Fibroblast of peridontal ligament (primary cell): ENCODE measurements around the gene RMND5A.
"Not testable (repeated sequence)": the region's sequence is repeated elsewhere in the genome, so short reads cannot be mapped to it uniquely, and the experiment has no call there.

Source experiments
- DNase-seq: peaks from one replicate; pipeline ENCODE4 v3.0.0-alpha.2; 2010; ENCODE audit errors: extremely low read depth

RMND5A gene, protein sequence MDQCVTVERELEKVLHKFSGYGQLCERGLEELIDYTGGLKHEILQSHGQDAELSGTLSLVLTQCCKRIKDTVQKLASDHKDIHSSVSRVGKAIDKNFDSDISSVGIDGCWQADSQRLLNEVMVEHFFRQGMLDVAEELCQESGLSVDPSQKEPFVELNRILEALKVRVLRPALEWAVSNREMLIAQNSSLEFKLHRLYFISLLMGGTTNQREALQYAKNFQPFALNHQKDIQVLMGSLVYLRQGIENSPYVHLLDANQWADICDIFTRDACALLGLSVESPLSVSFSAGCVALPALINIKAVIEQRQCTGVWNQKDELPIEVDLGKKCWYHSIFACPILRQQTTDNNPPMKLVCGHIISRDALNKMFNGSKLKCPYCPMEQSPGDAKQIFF

GRCh38 chr2:86719637-86720539 lies at the start of gene RMND5A:
TSS of gene RMND5A (plus strand) at chr2:86720291. CDS start at chr2:86720668, 377 bp downstream.
- DNase-seq, result peak; percentile 85

DNA sequence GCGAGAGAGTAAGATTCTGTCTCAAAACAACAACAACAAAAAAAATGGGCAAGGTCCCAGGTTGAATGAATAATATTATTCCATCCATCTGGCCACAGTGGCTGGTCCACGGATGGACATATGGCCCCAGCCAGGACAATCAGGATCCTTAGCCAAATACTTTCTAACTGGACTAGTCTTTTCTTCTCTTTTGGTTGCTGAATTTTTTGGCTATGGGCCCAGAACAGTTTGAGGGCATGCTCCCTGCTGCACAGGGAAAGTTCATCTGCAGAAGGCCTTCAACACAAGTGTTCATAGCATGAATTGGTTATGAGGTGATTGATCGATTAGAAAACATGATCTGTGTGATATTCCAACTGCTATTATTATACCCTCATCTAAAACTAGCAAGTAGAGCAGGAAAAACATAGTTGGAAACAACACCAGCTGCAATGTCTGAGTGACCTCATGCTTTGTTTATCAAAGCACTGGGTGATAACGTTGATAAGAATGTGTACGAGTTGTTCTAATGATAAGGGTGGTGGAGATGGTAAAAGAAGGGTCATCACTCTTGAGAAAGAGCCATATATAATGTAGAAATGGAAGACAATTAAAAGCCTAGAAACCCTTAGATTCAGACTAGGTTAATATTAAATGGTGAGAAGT lies 48.6 kb upstream of the RMND5A start:
- peak; percentile 5 for DNase-seq

DNA sequence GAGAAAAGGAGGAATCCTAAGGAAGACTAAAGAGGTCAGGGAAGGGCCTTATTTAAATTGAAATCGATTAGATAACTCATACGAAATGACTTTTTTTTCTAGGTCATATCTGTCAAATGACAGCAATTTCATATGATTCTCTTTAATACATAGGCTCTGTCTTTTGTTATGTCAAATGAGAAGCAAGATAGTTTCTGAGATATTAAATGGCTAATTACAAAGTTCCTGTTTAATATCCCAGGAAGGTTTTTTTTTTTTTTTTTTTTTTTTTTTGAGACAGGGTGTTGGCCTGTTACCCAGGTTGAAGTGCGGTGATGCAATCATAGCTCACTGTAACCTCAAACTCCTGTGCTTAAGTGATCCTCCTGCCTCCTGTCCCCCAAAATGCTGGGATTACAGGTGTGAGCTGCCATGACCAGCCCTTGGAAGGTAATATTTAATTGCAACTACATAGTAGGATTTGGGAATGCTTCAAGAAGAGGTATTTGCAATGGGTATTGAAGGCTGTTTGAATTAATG lies 48.0 kb upstream of the RMND5A start:
- no peak for DNase-seq

DNA sequence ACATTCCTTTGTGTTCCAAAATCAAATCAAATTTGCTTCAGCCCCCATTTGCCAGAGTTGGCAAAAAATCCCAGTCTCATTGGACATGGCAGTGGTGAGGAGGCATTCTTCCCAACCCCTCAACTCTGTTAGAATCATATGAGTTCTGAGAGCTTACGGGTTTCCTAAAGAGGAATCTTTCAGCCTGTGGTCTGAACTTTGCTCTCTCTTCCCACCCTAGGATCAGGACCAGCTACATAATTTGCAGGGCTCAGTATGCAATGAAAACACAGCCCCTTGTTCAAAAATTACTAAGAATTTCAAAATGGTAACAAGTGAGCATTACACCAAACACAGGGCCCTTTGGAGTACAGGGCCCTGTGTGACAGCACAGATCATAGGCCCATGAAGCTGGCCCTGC lies 47.1 kb upstream of the RMND5A start:
- DNase-seq, result no peak

DNA sequence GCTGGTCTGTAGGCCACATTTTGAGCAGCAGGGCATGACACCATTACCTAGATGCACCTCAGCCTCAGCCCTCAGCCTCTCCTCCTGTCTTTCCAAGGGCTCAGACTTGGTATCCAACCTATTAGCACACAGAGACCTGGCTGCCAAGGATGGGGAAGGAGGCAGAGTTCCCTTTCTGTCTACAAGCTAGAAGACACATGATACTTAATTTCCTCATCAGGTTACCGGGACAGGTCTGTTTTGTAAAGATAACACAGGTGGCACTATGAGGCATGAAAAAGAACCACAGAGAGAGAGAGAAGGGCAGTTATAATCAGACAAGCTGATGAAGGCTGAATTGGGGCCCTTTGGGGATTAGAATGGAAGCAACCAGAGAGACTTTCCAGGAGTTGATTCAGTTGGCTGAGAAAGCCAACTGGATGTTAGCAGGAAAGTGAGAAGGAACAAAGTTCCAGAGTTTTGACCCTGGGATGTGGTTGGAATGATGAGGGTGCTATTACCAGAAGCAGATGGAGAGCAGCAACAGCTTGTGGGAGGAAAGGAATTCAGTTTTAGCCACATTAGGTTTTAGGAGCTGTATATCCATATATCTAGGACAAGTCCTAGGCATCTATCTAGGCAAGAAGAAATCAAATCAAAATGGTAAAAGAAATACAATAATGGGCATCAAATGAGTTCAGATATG lies 46.0 kb upstream of the RMND5A start:
- peak; percentile 17 for DNase-seq

DNA sequence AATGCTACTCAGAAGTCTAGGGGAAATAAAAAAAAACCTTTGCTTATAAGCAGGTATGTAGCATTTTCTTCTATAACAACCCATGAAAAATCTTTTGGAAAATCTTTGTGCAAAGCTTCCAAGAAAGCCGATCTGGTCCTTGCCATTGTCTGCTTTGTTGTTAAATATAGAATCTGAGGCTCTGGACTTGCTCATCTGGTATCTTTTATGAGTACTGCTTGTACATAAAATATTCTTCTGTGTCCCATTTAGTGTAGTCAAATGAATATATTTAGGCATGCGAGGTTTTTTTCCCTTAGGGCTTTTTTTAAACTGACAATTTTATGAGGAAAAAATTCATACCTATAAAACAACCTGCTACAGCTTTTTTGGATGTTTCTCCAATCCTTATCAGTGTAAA lies 45.0 kb upstream of the RMND5A start:
- no peak for DNase-seq

GRCh38 chr2:86675511-86676015 lies 44.5 kb upstream of the RMND5A start:
- no peak for DNase-seq

GRCh38 chr2:86677816-86678215 lies 42.3 kb upstream of the RMND5A start:
- DNase-seq, result no peak

DNA sequence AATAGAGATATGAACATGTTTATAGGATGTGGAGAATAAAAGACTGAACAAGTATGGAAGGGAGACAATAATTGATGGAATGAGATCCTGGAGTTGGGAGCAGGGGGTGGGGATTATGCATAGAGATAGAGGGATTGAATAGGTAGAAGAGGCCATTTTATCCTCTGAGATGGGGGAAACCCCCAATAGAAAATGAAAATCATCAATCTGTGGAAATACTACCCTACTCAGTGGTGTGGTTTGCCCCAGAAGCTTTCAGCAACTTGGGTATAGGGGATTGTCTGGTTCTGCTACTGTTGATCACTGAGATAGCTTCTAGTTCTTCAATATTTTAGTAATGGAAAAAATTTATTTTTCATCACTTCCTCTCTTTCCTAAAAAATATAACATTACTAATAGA lies 41.1 kb upstream of the RMND5A start:
- DNase-seq, result no peak

DNA sequence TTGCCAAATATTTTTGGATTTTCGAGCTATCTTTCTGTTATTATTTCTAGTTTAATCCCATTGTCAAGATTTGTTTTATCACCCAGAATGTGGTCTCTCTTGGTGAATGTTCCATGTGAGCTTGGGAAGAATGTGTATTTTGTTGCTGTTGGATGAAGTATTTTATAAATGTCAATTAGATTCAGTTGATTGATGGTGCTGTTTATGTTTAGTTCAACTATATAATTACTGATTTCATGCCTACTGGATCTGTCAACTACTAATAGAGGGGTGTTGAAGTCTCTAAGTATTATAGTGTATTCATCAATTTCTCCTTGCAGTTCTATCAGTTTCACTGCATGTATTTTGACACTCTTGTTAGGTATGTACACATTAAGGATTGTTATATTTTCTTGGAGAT lies 34.7 kb upstream of the RMND5A start:
- no peak for DNase-seq

DNA sequence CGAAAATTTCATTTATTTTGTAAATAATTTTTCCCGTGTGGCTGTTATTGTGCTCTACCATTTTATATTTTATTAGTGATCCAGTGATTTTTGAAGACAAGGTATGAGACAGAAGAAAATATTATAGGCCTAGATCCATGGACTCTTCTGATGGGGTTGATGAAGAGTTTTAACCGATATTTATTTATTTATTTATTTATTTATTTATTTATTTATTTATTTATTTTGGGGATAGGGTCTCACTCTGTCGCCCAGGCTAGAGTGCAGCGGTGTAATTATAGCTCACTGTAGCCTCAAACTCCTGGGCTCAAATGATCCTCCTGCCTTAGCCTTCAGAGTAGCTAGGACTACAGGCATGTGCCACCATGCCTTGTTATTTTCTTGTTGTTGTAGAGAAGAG lies 33.6 kb upstream of the RMND5A start:
- DNase-seq, result no peak

DNA sequence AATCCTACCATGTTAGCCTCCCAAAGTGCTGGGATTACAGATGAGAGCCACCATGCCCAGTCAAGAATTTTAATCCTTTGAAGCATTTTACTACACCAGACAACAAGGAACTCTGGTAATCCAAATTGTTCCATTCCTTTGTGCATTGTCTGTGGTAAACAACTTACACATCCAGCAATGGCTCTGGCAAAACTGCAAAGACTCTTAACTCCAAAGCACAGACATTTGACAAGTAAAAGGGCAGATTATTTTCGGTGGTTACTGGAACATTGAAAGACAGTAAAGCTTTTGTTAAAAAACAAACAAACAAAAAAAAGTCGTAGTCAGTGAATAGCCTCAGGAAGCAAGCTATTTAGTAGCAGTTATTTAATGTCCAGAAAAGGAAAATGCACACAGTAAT lies 33.2 kb upstream of the RMND5A start:
- no peak for DNase-seq

- no peak for DNase-seq
Observed at GRCh38 chr2:86695053-86695691, 24.9 kb upstream of the RMND5A start.

GRCh38 chr2:86697551-86698104 lies 22.5 kb upstream of the RMND5A start:
- DNase-seq, result no peak

DNA sequence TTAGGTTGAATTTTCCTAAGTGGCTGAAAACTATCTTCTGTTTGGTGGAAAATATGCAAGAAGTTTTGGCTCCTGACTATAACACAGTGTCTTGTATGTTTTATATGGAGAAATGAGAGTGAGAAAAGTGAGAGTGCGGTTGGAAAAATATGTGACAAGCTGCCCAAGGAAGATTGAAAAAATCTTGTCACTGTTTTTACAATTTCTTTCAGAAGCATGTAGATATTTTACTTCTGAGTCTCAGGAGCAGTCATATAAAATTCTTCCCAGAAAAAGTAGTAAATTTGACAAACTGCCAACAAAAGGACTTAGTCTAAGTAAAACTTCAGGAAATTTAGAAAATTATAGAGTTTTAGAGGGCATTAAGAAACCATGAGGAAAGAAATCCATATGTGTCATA lies 19.4 kb upstream of the RMND5A start:
- peak; percentile 59 for DNase-seq

DNA sequence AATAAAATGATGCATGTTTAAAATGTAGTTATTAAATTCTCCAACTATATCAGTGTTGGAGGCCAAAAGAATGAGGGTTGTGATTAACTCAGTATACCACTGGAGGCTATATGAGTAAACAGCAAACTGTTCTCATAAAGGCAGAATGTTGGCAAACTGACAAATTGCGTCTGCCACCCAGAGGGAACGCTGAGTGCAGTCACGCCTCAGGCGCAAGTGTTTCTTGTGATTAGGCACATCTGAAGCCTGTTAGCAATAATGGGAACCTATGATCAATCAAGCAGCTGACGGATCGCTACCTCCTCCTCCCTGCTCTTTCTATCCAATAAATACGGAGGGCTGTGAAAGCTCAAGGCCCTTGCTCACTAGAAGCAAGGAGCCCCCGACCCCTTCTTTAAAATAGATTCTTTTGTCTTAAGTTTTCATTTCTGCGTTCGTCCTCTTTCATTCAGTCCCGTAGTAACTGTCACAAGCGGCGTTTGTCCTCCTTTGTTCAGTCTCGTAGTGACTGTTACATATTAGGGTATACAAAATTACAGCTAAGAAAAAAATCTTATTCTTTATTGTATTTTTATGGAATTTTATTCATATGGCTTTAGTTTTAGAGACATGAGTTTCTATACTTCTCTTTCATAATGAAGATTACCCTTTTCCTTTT lies 16.3 kb upstream of the RMND5A start:
- DNase-seq, result peak; percentile 55

DNA sequence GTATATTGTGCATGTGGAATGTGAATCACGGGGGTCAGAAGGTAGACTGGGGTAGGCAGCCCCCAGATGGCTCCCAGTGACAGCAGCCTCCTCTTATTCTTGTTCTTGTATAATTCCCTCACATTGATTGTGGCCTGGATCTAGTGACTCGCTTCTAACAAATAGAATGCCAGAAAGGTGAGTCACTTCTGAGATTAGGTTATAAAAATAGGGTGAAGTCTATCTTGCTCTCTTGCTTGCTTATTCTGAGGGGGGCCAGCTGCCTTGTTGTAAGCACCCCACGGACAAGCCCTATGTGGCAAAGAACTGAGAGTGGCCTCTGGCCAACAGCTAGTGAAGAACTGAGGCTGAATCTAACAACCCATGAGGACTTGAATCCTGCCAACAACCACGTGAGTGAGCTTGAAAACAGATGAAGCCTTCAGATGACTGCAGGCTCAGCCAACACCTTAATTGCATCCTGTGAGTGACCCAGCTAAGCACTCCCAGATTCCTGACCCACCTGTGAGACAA lies 15.6 kb upstream of the RMND5A start:
- peak; percentile 73 for DNase-seq

DNA sequence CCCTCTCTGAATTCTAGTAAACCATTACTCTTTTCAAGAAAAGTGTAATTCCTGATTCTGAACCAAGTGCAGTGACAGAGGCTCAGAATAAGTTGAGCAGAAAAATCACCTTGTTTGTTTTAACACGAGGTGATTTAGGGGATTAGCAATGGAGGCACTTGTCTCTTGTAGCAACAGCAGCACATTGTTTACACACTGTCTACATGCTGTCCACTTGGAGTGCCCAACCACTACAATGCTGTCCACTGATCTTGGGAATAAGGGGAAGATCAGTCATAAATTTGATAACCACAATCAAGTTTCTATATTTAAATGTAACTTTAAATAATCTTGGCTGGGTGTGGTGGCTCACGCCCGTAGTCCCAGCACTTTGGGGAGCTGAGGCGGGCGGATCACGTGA lies 13.9 kb upstream of the RMND5A start:
- no peak for DNase-seq

DNA sequence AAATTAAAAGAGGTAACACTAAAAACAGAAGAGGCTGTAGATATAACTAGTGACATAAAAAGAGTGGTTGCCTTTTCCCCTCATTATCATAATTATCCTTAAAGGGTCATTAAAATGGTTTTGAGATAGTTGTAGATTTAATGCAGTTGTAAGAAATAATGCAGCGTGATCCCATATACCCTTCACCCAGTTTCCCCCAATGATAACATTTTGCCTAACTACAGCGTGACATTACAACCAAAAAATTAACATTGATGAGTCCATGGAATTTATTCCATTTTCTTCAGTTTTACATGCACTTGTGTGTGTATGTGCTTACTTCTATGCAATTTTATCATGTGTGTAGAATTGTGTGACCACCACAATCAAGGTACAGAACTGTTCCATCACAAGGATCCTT lies 13.2 kb upstream of the RMND5A start:
- no peak for DNase-seq

GRCh38 chr2:86708126-86708525 lies 12.0 kb upstream of the RMND5A start:
- not testable (repeated sequence) for DNase-seq
